ENCODE data around the gene MAB21L2.
"Not testable (repeated sequence)": the region's sequence is repeated elsewhere in the genome, so short reads cannot be mapped to it uniquely, and the experiment has no call there.

MAB21L2 gene

DNA sequence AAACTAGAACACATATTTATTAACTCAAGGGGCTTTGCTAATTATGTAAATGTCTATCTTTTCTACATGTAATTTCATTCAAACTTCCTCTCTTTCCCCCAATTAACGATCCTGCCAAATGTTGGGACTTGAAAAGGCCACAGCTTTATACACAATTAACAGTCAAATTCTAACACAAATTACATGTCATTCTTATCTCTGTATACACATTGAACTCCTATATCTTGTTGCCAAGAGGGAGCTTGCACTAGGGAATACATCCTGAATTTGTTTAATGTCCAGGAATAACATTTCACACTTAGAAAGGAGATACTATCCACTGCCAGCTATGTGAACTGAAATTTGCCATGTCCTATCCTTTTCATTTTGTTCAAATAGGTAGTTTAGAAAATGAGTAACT is 38.9 kb upstream of the MAB21L2 start:
- DNase-seq (ENCODE audit: low read depth, low spot score), result no peak
- no peak overlapping the region for H3K4me3 ChIP-seq (ENCODE audit: low read depth, low read length)
- CTCF ChIA-PET, result no interaction called here
- no peak for TF ChIP-seq CTCF (IDR thresholded peaks at IDR 0.05; ENCODE audit: insufficient read depth, low read length, missing control alignments)
- POLR2A ChIA-PET, result no interaction called here

DNA sequence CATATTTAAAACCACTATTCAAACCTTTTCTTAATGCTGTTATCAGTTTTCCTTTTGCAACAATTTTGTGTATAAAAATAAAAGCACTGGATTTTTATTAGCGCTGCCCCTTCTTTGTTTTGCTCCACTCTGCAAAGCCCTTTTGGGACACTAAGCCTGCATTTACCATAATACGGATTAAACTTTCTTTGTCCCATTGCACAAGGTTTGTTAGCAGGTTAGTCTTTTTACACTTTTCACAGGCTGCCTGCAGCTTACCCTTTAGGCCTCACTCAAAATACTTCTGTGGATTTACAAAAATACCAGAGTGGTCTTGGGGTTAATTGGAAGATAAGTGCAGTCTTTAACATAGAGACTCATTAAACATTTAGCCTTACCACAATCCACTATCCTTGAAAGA is 35.7 kb upstream of the MAB21L2 start:
- H3K4me3 ChIP-seq (ENCODE audit: low read depth, low read length), result no peak overlapping the region
- CTCF ChIA-PET, result no interaction called here
- TF ChIP-seq CTCF (IDR thresholded peaks at IDR 0.05; ENCODE audit: insufficient read depth, low read length, missing control alignments), result no peak
- DNase-seq (ENCODE audit: low read depth, low spot score), result no peak
- POLR2A ChIA-PET, result no interaction called here

DNA sequence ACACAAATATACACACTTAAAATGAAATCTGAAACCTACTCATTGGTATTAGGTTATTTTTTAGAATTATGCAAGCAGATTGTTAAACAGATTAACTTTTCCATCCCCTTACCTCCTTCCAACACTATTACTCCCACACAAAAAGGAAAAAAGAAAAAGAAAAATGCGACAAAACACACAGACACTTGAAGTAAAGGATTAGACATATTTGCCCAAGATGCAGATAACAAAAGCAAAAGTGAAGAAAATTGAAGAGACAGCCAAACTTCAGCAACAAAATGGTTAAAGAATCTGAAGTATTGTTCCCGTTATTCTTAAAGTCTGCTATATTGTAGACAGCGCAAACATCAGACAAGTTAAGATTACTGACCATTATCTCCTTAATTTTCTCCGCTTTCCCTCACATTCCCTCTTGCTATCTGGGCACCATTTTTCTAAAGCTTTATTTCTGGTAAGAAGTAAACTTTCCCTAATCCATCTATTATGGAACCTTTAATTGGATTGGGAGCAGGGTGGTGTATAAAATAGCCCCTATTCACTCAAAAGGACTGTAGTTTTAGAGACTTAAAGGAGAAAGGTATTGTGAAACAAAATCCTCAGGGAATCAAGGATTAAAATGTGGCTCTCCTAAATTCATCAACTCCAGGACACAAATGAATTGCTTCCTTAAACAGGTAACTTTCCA is 34.7 kb upstream of the MAB21L2 start:
- ChIA-PET POLR2A (no interaction called here), CTCF (no interaction called here)
- no peak for TF ChIP-seq CTCF (IDR thresholded peaks at IDR 0.05; ENCODE audit: insufficient read depth, low read length, missing control alignments)
- no peak overlapping the region for H3K4me3 ChIP-seq (ENCODE audit: low read depth, low read length)
- DNase-seq (ENCODE audit: low read depth, low spot score), result no peak

DNA sequence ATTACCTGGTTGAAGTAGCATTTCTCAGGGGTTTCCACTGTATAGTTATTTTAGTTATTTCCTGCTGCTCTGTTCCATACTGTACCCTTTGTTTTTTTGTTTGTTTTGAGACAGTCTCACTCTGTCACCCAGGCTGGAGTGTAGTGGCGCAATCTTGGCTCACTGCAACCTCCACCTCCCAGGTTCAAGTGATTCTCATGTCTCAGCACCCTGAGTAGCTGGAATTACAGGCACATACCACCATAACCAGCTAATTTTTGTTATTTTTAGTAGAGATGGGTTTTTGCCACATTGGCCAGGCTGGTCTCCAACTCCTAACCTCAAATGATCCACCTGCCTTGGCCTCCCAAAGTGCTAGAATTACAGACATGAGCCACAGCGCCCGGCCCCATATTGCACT is 24.1 kb upstream of the MAB21L2 start:
- H3K4me3 ChIP-seq (ENCODE audit: low read depth, low read length); POLR2A ChIA-PET; DNase-seq (ENCODE audit: low read depth, low spot score): not testable (repeated sequence)
- CTCF ChIA-PET, result interaction anchor here (0.9 to 1.3 kb wide), 2 partner anchors 9 to 260 kb away, joined by 3 read pairs; no protein-coding TSS in a partner anchor

DNA sequence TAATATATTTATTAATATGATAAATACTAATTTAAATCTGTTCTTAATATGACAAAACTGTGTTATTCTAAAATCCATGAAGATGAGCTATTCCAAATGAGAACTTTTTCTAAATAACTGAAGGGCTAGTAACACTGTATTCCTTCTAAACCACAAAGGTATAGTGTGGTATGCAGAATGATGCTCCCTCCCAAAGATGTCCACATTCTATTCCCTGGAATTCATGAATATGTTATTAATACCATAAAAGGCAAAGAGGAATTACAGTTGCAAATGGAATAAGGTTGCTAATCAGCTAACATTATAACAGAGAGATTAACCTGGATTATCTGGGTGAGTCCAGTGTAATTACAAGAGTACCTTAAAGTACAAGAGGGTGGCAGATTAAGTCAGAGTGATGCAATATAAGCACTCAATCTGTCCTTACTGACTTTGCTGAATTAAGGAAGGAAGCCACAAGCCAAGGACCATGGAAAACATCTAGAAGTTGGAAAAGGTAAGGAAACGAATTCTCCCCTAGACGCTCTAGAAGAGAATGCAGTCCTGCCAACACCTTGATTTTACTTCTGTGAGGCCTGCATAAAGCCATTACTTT is 20.7 kb upstream of the MAB21L2 start:
- ChIA-PET POLR2A (no interaction called here), CTCF (no interaction called here)
- TF ChIP-seq CTCF (IDR thresholded peaks at IDR 0.05; ENCODE audit: insufficient read depth, low read length, missing control alignments), result no peak
- no peak for DNase-seq (ENCODE audit: low read depth, low spot score)
- H3K4me3 ChIP-seq (ENCODE audit: low read depth, low read length), result no peak overlapping the region

GRCh38 chr4:150562250-150562649 is 19.7 kb upstream of the MAB21L2 start:
- ChIA-PET POLR2A (no interaction called here), CTCF (no interaction called here)
- DNase-seq (ENCODE audit: low read depth, low spot score), result no peak
- no peak for TF ChIP-seq CTCF (IDR thresholded peaks at IDR 0.05; ENCODE audit: insufficient read depth, low read length, missing control alignments)
- no peak overlapping the region for H3K4me3 ChIP-seq (ENCODE audit: low read depth, low read length)

- DNase-seq (ENCODE audit: low read depth, low spot score), result no peak
- CTCF ChIA-PET, result no interaction called here
- POLR2A ChIA-PET, result no interaction called here
Measured at GRCh38 chr4:150562751-150563150, 19.2 kb upstream of the MAB21L2 start.

DNA sequence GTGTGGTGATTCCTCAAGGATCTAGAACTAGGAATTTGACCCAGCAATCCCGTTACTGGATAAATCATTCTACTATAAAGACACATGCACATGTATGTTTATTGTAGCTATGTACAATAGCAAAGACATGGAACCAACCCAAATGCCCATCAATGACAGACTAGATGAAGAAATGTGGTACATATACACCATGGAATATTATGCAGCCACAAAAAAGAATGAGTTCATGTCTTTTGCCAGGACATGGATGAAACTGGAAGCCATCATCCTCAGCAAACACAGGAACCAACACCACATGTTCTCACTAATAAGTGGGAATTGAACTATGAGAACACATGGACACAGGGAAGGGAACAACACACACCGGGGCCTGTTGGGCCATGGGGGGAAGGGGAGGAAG is 17.0 kb upstream of the MAB21L2 start:
- H3K4me3 ChIP-seq (ENCODE audit: low read depth, low read length); CTCF ChIA-PET; POLR2A ChIA-PET; DNase-seq (ENCODE audit: low read depth, low spot score): not testable (repeated sequence)

More at GRCh38 chr4:150562751-150563150, 19.2 kb upstream of the MAB21L2 start:
- no peak for TF ChIP-seq CTCF (IDR thresholded peaks at IDR 0.05; ENCODE audit: insufficient read depth, low read length, missing control alignments)
- no peak overlapping the region for H3K4me3 ChIP-seq (ENCODE audit: low read depth, low read length)

All from AG04449 (cell line).